ENCODE measurements around the gene SLC24A3. TPM values are rescaled to one million over a fixed set of nuclear protein-coding genes. Genes with fewer than 3 reads are reported as not detected.

The SLC24A3 gene
- total and polyA plus RNA-seq, 7 donors: 0.92 to 20.8 (median 13.5) TPM

- Histone ChIP-seq H3K27ac (no peak overlapping the region), H3K4me1 (peaks cover 0 to 29% (median 25%) of the 10 kb centered on the region in 4 donors), H3K36me3 (no peaks in the 10 kb centered on the region), H3K4me3 (no peak overlapping the region), H3K27me3 (no peaks in the 10 kb centered on the region), H3K9me3 (no peaks in the 10 kb centered on the region)
- intact Hi-C loops (cut with DNase I): no loop called here
- no peak for DNase-seq
- TF ChIP-seq, protein P1, sequence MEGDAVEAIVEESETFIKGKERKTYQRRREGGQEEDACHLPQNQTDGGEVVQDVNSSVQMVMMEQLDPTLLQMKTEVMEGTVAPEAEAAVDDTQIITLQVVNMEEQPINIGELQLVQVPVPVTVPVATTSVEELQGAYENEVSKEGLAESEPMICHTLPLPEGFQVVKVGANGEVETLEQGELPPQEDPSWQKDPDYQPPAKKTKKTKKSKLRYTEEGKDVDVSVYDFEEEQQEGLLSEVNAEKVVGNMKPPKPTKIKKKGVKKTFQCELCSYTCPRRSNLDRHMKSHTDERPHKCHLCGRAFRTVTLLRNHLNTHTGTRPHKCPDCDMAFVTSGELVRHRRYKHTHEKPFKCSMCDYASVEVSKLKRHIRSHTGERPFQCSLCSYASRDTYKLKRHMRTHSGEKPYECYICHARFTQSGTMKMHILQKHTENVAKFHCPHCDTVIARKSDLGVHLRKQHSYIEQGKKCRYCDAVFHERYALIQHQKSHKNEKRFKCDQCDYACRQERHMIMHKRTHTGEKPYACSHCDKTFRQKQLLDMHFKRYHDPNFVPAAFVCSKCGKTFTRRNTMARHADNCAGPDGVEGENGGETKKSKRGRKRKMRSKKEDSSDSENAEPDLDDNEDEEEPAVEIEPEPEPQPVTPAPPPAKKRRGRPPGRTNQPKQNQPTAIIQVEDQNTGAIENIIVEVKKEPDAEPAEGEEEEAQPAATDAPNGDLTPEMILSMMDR (IDR thresholded peaks at IDR 0.05): no peak
- TF ChIP-seq POLR2AphosphoS5 (IDR thresholded peaks at IDR 0.05) (no peak), POLR2A (IDR thresholded peaks at IDR 0.05) (no peak), EP300 (IDR thresholded peaks at IDR 0.05) (no peak)
- 76 to 80% methylated on average over 2 of the region's 2 CpGs for WGBS, 2 donors
Measured at GRCh38 chr20:19761841-19762240, 549.4 kb downstream of the SLC24A3 start.

DNA sequence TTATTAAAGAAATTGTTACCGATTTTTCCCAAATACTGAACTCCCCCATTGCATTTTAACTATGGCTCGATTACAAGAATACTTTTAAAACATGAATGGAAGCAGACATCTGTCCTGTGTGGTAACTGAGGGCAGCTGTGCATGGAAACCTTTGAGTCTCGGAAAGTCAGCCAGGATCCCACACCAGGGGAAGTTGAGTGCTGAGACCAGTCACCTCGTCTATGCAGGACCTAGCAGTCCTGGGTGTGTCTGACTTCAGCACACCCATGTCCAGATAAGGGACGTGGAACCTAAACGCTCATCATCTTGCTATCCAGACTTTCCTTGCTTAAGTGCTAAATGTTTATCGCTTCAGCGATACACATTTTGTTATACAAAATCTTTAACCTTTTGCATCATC lies 551.8 kb downstream of the SLC24A3 start:
- no peaks in the 10 kb centered on the region for H3K9me3 ChIP-seq
- WGBS, 2 donors: 60 to 75% methylated on average over 8 of the region's 8 CpGs
- H3K4me1 ChIP-seq: peaks cover 0 to 17% (median 15%) of the 10 kb centered on the region in 4 donors
- TF ChIP-seq, protein P1 (IDR thresholded peaks at IDR 0.05): no peak
- TF ChIP-seq POLR2AphosphoS5 (IDR thresholded peaks at IDR 0.05) (no peak), POLR2A (IDR thresholded peaks at IDR 0.05) (no peak), EP300 (IDR thresholded peaks at IDR 0.05) (no peak)
- DNase-seq: no peak
- H3K27me3 ChIP-seq: no peaks in the 10 kb centered on the region
- intact Hi-C loops (cut with DNase I): no loop called here
- H3K36me3 ChIP-seq: no peaks in the 10 kb centered on the region
- H3K4me3 ChIP-seq: no peak overlapping the region
- no peak overlapping the region for H3K27ac ChIP-seq

- Histone ChIP-seq H3K4me1 (peaks cover 0 to 14% (median 5%) of the 10 kb centered on the region in 4 donors), H3K4me3 (no peak overlapping the region), H3K36me3 (no peaks in the 10 kb centered on the region), H3K27me3 (no peaks in the 10 kb centered on the region), H3K9me3 (no peaks in the 10 kb centered on the region), H3K27ac (no peak overlapping the region)
- intact Hi-C loops (cut with DNase I): no loop called here
- WGBS, 2 donors: 92% methylated on average over 2 of the region's 2 CpGs
- DNase-seq: no peak
- TF ChIP-seq POLR2AphosphoS5 (IDR thresholded peaks at IDR 0.05): no peak
- no peak for TF ChIP-seq POLR2A (IDR thresholded peaks at IDR 0.05)
- TF ChIP-seq, protein P1 (IDR thresholded peaks at IDR 0.05): no peak
- TF ChIP-seq EP300 (IDR thresholded peaks at IDR 0.05): no peak
Measured at GRCh38 chr20:19765266-19765665, 552.8 kb downstream of the SLC24A3 start.

DNA sequence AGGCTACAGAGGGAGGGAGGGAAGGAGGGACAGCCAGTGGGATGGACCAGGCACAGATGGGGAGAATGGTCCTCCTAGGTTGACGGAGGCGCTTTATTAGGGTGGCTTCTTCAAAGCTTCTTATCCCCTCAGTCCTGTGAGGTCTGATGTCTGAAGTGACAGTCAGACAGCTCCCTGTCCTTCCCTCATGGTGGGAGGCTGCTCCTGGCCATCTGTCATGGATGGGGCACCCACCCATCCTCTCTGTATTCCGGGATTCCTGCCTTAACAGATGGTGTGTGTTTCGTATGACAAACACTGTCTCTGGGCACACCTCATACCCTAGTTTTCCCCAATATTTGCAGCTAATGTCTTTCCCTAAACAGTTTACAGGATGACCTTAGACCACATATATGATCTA lies 553.5 kb downstream of the SLC24A3 start:
- no peak for TF ChIP-seq POLR2A (IDR thresholded peaks at IDR 0.05)
- TF ChIP-seq, protein P1 (IDR thresholded peaks at IDR 0.05): no peak
- TF ChIP-seq POLR2AphosphoS5 (IDR thresholded peaks at IDR 0.05): no peak
- TF ChIP-seq EP300 (IDR thresholded peaks at IDR 0.05): no peak
- intact Hi-C loops (cut with DNase I): no loop called here
- Histone ChIP-seq H3K4me3 (no peak overlapping the region), H3K36me3 (no peaks in the 10 kb centered on the region), H3K27me3 (no peaks in the 10 kb centered on the region), H3K27ac (no peak overlapping the region), H3K9me3 (no peaks in the 10 kb centered on the region), H3K4me1 (peaks cover 0 to 11% (median 0%) of the 10 kb centered on the region in 4 donors)
- WGBS, 2 donors: 88 to 90% methylated on average over 4 of the region's 4 CpGs
- DNase-seq: no peak

DNA sequence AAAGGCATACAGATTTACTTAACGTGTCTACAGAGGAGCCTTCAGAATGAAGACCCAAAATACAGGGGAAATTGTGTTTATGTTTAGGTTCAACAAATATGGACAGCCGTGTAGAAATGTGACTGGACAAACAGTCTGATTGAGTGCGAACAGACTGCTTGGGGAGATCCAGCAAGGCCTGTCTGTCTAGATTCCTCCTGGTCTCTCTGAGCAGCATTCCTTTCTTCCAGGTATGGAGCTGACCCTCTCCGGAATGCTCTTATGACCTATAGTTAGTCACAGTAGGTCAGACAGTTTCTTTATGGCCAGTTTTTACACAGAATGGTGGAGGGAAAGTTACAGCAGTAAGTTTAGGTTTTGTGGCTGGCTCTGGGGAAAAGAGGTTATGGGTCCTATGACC lies 554.6 kb downstream of the SLC24A3 start:
- Histone ChIP-seq H3K36me3 (no peaks in the 10 kb centered on the region), H3K9me3 (no peaks in the 10 kb centered on the region), H3K4me1 (peaks cover 0 to 5% (median 0%) of the 10 kb centered on the region in 4 donors), H3K27ac (no peak overlapping the region), H3K27me3 (no peaks in the 10 kb centered on the region), H3K4me3 (no peak overlapping the region)
- intact Hi-C loops (cut with DNase I): no loop called here
- DNase-seq: no peak
- 76 to 89% methylated on average over 4 of the region's 4 CpGs for WGBS, 2 donors
- no peak for TF ChIP-seq POLR2A (IDR thresholded peaks at IDR 0.05)
- TF ChIP-seq EP300 (IDR thresholded peaks at IDR 0.05): no peak
- no peak for TF ChIP-seq POLR2AphosphoS5 (IDR thresholded peaks at IDR 0.05)
- TF ChIP-seq, protein P1 (IDR thresholded peaks at IDR 0.05): no peak

All from sigmoid colon (tissue), 7 donors.